ENCODE data around the gene KRT76.

KRT76 gene

GRCh38 chr12:52720365-52720886 lies 56.7 kb downstream of the KRT76 start:
- DNase-seq = peak in 1 of 42 donors; percentile 20
- intact Hi-C loops (cut with DNase I) = no loop called here

All from head of caudate nucleus (tissue), 42 donors.